Heart left ventricle (tissue), 13 donors: Measurements from ENCODE around the gene HES1.

Experiments
- POLR2A ChIP-seq, 2 donors: fragments of 450-650 bp; IDR thresholded peaks; one replicate each; pipeline ENCODE4 v1.6.1; 2017; ENCODE audit warnings: antibody characterized with exemption in 2 of 2, mild to moderate bottlenecking in 2 of 2, moderate library complexity in 2 of 2
- TF ChIP-seq, protein P1 (sequence below), 12 donors: fragments of 200-600 bp; sonication (generic) in 4 of 12; IDR thresholded peaks; one replicate each; pipeline versions ENCODE4 v1.5.0 to v1.8.0; 2018 to 2022; ENCODE audit warnings: antibody characterized with exemption in 12 of 12, mild to moderate bottlenecking in 5 of 12
- donor health status: ischemic (EF 13 %, LVEDD 7.1; RV severe dilation, severe dysfunction).
- donor health status: DM: no; HTN: yes; CAD: no.
- donor health status: DM: no; HTN: no; CAD: no.
- donor health status: ischemic (EF 25% LVEDD 6.9; RV normal size, moderate dysfunction).
- donor health status: ischemic (EF 25% LVEDD 5.7; RV mildly dilated, moderate dysfunction).
- donor health status: ischemic (EF 35%, LVEDD 5.7; RV mildly dilated, moderate dysfunction).
- donor health status: nonischemic (EF 11% LVEDD 7.7; RV severe dilation, severe dysfunction).
- donor health status: DM: yes; HTN: yes; CAD: no.
- donor health status: PGD.
- donor health status: ischemic (EF 29% LVEDD 5.4; RV normal size, mild dysfunction).
- donor health status: nonischemic (EF 23%, LVEDD 6.1; RV moderate dilation, normal function).

DNA sequence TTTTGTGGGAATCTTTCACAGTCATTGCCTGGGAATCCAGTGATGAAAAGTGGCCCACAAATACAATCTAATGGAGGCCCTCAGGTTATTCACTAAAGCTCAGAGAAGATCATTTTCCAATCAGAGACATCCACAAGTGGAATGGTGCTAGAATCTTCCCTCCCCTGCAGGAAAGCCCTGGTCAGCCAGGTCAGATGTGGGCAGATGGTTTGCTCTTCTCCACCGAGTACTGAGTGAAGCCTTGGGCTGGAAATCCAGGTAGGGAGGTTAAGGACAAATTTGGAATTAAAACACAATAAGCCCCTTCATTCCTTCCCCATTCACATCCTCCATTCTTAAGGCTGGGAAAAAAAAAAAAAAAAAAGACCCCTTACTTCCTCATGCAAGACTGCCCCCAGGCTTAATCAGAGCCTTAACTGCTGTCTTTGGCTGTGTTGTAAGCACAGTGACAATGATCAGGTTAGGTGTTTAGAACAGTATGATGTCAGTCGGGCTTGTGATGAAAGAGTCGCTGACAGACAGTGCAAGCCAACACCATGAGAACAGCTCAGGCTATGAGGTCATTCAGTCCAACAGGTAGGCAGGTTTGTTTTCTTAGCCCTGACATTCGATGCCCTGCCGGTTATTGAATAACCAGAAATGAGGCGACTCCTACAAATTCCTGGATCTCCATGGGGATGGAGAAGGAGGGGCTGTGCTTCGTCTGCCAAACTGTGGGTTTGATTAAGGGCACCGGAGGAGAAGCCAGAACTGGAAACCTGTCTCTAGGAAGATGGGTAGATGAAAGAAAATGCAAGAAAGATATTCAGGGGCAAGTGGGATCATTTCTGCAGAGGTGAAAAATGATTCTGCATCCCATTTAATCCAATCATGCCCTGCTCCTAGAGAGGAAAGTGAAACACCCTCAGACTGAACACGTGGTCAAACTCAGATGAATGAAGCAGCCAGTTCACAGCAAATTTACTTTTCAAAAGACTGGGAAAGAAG is 23.5 kb upstream of the HES1 start:
- TF ChIP-seq, protein P1, sequence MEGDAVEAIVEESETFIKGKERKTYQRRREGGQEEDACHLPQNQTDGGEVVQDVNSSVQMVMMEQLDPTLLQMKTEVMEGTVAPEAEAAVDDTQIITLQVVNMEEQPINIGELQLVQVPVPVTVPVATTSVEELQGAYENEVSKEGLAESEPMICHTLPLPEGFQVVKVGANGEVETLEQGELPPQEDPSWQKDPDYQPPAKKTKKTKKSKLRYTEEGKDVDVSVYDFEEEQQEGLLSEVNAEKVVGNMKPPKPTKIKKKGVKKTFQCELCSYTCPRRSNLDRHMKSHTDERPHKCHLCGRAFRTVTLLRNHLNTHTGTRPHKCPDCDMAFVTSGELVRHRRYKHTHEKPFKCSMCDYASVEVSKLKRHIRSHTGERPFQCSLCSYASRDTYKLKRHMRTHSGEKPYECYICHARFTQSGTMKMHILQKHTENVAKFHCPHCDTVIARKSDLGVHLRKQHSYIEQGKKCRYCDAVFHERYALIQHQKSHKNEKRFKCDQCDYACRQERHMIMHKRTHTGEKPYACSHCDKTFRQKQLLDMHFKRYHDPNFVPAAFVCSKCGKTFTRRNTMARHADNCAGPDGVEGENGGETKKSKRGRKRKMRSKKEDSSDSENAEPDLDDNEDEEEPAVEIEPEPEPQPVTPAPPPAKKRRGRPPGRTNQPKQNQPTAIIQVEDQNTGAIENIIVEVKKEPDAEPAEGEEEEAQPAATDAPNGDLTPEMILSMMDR (IDR thresholded peaks at IDR 0.05): no peak
- TF ChIP-seq POLR2A (IDR thresholded peaks at IDR 0.05): no peak
